Loucy (cell line): Measurements from ENCODE around the gene STRN4.

Experiments
- CTCF ChIP-seq: fragments of 200-600 bp; sonication (generic); conservative IDR thresholded peaks from 2 replicates; pipeline ENCODE4 v1.5.1; 2014; ENCODE audit warnings: mild to moderate bottlenecking, antibody characterized with exemption, low read length
- EZH2phosphoT487 ChIP-seq: fragments of 200-600 bp; IDR thresholded peaks from 2 replicates; pipeline ENCODE4 v1.6.1; 2018; ENCODE audit warnings: antibody characterized with exemption, mild to moderate bottlenecking, moderate library complexity, borderline replicate concordance

GRCh38 chr19:46697204-46697960, 48.9 kb downstream of the STRN4 start:
- TF ChIP-seq CTCF = no peak
- no peak for TF ChIP-seq EZH2phosphoT487
